Activated T-helper 9 cell treated with anti-CD3 and anti-CD28 coated beads, Interleukin-2, amount 50 U/mL, for 16 hours (primary cell): ENCODE measurements around the gene UGT1A4.

Experiments used
- DNase-seq: peaks from one replicate; pipeline ENCODE4 v3.0.0-alpha.2; 2020; ENCODE audit warnings: low read depth

Gene UGT1A4

DNA sequence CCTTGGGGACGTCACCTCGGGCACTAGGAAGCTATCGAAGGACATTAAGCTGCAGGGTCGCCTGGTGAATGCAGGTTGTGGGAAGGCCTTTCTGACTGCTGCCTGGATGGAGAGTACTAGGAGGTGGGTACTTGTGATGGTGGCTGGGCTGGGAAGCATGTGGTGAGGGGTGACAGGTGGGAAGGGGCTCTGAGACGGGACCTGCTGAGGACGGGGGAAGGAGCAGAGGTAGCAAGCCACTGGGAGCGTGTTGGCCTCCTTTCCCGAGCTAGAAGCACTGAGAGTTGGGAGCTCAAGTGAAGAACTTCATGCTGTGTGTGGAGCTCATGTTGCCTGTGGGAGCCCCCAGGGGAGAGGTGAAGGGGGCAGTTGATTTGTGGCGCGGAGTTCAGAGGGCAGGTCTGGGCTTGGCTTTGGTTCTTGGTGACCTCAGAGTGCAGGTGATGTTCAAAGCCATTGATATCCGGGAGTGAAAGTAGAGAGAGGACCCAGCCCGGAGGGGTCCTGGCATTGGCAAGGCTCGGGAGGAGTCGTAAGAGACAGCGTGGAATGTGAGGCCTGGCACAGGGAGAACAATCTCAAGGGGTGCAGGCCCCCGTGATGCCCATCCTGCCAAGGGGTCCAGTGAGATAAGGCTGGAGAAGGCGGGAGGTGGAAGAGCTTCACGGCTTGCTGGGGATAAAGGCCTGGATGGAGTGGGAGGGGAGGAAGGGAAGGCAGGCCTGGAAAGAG lies 72.8 kb downstream of the UGT1A4 start:
- DNase-seq, result no peak

- DNase-seq, result no peak
These were observed 73.4 kb downstream of the UGT1A4 start for GRCh38 chr2:233791883-233792329.

DNA sequence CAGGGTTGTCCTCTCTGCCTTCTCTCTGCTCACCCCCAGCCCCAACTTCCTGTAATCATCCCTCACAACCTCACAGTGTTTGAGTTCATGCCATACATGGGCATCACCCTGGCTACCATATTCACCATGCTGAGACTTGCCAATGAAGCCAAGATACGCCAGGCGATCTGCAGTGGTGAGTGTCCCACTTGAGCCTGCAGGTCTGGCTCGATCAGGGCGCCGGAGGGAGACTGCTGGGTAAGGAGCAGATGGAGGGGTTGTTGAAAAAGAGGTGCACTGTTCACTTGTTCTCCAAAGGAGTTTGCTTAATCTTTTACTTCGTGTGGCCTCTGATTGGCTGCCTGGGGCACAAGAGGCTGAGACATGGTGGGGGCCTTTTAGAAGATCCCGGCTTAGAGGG lies 74.2 kb downstream of the UGT1A4 start:
- DNase-seq, result no peak

- DNase-seq, result no peak
These were observed 75.1 kb downstream of the UGT1A4 start for GRCh38 chr2:233793465-233794127.

DNA sequence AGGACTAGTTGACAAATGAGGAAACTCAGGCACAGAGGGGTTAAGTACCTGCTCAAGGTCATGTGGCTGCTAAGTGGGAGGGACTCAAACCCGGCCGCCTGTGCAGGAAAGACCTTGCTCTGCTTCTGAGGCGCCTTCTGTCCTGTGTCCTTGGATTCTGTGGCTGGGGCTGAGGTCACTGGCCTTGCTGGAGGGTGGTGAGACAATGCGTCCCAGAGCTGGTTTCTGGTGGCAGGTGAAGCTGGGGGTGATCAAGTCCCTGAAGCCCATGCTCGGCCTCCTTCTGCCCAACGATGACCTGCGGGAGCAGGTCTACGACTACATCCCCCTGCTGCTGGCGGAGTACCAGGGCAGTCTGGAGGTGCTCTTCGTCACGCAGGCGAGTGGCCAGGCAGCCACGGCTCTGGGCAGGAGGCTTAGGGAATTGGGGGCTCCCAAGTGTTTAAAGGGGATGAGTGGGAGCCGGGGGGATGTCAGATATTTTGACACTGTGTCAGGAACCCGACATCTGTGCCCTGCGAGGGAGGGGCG lies 75.7 kb downstream of the UGT1A4 start:
- no peak for DNase-seq

DNA sequence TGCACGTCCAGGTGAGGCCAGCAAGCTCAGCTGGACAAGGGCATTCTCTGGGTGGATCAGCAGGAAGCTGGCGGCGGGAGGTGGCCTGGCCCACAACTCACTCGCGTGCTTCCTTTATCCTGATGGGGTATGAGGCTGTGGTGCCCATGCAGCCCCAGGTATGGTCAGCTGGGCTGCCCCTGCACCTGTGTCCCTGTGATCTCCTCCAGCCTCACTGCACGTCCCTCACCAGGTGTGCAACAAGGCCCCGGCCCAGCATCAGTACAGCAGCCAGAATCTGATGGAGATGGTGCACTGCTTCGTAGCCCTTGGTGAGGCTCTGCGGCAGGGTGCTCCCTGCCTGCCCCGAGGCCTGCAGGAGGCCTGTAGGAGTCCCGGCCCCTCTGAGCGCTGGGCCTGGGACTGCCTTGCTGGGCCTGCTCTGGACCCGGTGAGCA lies 77.2 kb downstream of the UGT1A4 start:
- DNase-seq, result no peak

- no peak for DNase-seq
These were observed 77.7 kb downstream of the UGT1A4 start for GRCh38 chr2:233796254-233796653.

- DNase-seq, result no peak
These were observed 80.0 kb downstream of the UGT1A4 start for GRCh38 chr2:233798335-233799086.

GRCh38 chr2:233799087-233799665 lies 80.6 kb downstream of the UGT1A4 start:
- DNase-seq, result no peak

DNA sequence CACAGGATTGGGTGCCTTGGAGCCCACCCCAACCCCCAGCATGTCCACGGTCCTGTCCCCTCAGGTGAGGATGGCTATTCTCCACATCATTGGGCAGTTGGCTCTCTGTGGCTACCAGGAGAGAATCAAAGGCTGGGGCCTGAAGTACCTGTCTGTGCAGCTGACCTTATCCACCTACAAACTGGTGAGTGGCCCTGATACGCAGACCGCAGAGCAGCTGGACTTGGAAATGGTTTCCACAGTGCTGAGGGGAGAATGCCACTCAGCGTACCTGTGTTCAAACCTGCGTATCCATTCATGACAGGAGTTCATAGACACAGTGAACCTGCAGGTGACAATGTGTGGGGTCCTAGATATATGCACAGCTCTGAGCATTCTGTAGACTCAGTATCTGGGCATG lies 81.2 kb downstream of the UGT1A4 start:
- no peak for DNase-seq

DNA sequence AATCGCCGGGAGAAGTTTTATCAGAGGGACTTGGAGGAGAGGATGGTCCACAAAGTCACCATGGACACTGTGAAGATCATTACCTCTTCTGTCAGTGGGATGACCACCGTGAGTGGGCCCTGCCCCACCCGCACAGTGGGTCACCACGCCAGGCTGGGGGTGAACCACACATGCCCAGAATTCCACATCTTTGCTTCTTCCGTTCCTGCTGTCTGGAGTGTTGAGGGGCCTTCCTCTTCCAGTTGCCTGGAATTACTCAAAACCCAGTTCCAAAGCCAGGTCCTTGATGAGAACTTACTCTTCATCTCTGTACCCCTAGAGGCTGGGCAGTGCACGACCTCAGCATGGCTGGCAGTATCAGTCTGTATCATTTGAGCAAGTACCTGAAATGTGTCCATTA lies 81.7 kb downstream of the UGT1A4 start:
- no peak for DNase-seq

DNA sequence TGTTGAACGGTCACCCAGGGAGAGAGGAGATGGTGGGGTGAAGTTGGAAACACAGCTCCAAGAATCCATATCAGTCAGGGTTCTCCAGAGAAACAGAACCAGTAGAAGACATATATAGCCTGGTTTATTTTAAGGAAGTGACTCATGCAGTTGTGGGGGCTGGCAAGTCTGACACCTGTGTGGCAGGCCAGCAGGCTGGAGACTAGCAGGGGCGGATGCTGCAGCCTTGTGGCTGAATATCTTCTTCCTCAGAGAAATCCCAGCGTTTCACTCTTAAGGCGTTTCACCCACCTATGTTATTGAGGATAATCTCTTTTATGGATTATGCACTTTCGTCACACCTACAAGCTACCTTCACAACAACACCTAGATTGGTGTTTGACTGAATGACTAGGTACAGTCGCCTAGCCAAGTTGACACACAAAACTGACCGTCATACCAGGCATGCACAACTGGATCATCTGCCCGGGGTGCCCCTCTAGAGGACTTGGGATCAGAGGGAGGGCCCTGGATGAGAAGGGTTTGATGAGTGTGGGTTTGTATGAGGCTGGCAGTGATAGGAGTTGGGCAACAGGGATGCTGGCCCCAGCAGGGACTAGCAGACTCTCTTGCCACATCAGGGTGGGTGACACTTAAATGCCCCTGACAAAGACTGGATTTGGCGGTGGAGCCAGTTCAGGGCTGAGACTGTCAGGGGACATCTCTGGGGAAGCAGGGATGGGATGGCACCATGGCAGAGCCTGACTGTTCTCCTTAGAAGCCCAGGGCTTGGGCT lies 83.0 kb downstream of the UGT1A4 start:
- DNase-seq, result no peak

- DNase-seq, result no peak
These were observed 83.7 kb downstream of the UGT1A4 start for GRCh38 chr2:233802132-233802815.

DNA sequence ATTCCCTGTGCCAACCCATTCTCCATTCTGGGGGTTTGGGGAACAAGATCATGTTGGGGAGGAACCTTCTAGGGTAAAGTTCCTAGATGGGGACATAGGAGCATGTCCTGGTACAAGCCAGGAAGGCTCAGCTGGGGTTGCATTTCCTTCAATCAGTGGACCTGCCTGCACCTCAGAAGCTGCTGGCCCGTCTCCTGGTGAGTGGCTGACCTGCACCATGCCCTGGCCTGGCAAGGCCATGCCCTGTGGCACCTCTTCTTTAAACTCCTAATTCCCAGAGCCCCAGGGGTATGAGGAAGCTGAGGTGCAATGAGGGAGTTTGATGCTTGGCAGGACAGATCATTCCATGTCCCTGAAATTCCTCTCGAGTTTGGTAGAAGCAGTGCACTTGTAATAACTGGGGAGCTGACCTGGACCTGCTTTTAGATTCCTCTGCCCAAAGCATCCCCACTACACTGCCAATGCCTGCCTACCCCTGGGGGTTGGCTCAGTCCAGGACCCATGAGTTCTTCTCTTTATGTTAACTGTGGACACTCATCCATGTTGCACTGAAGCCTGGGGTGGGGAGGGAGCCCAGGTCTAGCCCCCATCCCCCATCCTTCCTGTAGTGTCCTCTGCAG lies 84.9 kb downstream of the UGT1A4 start:
- no peak for DNase-seq

- no peak for DNase-seq
These were observed 85.5 kb downstream of the UGT1A4 start for GRCh38 chr2:233803994-233804393.

DNA sequence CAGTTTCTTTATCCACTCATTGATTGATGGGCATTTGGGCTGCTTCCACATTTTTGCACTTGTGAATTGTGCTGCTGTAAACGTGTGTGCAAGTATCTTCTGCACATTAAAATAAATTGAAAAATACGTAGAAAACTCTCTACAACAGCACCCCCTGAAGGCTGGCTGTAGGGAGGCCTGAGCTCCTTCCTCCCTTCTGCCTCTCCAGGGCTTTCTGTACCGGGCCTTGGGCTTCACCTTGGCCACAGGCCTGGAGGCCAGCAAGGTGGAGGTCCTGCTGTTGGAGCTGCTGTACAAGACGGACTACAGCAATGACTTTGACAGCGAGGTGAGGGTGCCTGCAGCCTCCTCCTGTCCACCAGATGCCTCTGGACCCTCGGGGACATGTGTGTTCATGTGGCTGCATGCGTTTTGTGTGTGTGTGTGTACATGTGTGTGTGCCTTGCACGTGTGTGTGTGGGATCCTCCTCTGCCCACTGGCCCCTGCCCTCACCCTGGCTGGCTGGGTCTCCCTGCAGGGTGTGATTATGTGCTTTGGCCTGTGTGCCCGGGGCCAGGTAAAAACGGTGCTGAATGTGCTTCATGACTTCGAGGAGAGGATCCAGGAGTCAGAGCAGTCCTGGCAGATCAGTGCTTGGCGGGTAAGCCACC lies 88.8 kb downstream of the UGT1A4 start:
- DNase-seq, result no peak

GRCh38 chr2:233807966-233808935 lies 89.7 kb downstream of the UGT1A4 start:
- no peak for DNase-seq

DNA sequence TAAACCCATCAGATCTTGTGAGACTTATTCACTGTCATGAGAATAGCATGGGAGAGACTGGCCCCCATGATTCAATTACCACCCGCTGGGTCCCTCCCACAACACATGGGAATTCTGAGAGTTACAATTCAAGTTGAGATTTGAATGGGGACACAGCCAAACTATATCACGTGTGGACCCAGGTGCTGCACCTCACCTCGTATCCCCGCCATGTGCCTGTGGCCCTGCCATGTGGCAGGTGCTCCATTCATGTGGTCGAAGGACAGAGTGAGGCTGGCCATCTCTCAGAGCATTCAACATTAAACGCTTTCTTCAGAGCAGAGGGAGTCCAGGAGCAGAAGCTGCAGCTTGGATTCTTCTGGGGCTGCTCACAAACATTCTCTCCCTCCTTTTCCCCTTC lies 91.8 kb downstream of the UGT1A4 start:
- no peak for DNase-seq

DNA sequence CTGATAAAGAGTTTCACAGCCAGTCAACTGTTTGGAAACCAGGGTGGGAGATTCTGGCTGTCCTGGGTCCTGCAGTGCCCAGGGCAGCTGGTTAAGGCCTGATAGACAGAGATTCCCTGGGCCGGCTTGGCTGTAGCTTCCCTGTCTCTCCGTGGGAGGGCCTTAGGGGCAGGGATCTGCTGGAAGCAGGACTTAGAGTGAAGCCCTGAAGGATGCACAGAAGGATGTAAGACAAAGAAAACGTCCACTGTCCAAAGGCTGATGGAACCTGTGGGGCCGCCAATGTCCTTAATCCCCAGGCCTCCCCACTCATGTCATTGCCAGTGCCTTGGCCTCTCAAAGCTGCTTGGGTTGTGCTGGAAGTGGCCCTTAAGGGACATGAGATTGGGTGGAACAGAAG lies 92.6 kb downstream of the UGT1A4 start:
- DNase-seq, result no peak
